GM13976 (cell line): ENCODE results near the gene CSNK1D.

Experiments
- DNase-seq: peaks from one replicate; pipeline ENCODE4 v3.0.0; 2012; ENCODE audit warnings: low spot score
- in situ Hi-C: fragments of 300-500 bp; cut with MboI; formaldehyde crosslinking; loops from one replicate; pipeline ENCODE4 v1.12.0; 2022; ENCODE audit warnings: low sequenced_read_pairs, mixed read lengths, inconsistent platforms; ENCODE audit not compliant: unreplicated experiment
- TF ChIP-seq, protein P1 (sequence below): IDR thresholded peaks from 2 replicates; pipeline ENCODE4 v1.5.1; 2012; ENCODE audit warnings: borderline replicate concordance, mild to moderate bottlenecking; ENCODE audit not compliant: insufficient read depth; ENCODE audit errors: extremely low read depth, missing control alignments, control extremely low read depth

Gene CSNK1D

DNA sequence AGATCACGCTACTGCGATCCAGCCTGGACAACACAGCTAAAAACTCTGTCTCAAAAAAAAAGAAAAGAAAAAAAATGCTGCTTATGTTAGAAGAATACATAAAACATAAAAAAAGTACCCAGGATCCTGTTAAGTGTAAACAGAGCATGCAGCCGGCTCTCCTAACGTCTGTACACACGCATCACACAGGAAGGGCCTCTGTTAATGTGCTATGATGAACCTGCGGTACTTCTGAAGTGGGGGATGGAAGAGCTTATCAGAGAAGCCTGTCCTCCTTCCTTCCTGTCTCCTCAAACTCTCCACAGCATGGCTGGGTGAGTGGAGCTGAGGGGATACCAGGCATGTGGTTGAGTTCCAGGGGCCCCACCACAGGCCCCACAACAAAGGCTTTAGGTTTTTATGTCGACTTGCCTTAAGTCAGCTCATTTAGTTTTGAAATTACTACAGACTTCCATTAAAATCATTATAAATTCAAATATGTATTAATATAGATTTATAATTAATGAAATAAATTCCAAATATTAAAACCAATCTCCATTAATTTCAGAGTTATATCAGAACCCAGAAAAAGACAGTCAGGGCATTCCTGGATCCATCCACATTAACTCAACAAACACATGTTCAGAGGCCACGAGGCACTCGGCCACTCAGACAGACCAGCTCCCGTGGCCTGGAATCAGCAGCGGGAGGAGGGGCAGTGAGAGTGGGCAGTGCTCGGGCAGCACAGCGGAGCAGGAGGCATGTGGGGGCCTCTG lies 72.6 kb downstream of the CSNK1D start:
- TF ChIP-seq, protein P1, sequence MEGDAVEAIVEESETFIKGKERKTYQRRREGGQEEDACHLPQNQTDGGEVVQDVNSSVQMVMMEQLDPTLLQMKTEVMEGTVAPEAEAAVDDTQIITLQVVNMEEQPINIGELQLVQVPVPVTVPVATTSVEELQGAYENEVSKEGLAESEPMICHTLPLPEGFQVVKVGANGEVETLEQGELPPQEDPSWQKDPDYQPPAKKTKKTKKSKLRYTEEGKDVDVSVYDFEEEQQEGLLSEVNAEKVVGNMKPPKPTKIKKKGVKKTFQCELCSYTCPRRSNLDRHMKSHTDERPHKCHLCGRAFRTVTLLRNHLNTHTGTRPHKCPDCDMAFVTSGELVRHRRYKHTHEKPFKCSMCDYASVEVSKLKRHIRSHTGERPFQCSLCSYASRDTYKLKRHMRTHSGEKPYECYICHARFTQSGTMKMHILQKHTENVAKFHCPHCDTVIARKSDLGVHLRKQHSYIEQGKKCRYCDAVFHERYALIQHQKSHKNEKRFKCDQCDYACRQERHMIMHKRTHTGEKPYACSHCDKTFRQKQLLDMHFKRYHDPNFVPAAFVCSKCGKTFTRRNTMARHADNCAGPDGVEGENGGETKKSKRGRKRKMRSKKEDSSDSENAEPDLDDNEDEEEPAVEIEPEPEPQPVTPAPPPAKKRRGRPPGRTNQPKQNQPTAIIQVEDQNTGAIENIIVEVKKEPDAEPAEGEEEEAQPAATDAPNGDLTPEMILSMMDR, result no peak
- no peak for DNase-seq
- in situ Hi-C loops, result no loop called here

DNA sequence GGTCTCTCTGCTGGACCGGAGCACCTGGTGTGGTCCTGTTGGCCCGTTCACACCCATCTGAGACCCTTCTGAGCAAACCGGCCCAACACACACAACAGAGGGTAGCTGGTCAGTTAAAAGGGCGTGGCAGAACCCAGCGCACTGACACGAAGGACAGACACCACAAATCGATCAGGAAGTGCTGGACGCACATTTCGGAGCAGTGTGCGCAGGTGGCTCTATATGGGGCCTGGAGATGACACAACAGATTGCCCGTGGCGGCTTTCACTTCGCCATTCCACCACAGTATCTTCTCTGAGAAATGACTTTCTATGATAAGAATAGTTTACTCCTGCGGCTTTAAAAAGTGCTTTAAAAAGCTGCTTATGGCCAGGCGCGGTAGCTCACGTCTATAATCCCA lies 73.4 kb downstream of the CSNK1D start:
- in situ Hi-C loops, result no loop called here
- TF ChIP-seq, protein P1, result no peak
- DNase-seq, result no peak

DNA sequence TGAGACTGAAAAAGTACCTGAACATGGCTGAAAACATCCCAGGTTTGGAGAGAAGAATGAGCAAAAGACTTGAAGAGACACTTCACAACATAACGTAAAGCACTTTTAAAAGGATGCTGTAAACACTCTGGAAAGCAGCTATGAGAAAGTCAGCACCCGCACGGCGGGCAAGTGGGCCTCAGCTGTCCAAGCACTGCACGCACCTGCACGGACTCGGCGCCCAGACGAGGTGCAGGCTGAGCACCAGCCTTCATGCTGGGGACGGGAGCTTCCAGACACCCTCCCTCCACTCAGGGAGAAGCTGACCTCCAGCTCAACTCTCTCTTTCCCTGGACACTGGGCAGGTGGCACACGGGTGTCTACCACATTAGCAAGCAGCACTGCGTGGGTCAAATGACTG lies 74.0 kb downstream of the CSNK1D start:
- DNase-seq, result no peak
- TF ChIP-seq, protein P1, result no peak
- in situ Hi-C loops, result no loop called here

DNA sequence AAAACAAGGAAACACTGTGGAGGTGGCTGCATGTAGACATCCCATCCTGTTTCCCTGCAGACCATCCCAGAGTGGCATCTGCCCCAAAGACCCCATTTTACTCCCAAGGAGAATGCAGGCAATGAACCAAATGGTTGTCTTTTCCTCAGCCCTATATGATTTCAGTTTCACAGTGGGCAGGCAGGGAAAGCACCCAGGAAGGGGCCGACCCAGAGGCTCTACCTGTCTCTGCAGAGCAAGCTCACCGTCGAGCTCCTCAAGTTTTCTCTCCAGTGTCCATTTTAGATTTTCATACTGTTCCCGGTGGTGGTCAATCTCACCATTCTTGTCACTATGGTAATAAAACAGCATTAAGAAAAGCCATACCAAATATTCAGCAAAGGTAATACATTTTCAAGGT lies 75.4 kb downstream of the CSNK1D start:
- in situ Hi-C loops, result no loop called here
- TF ChIP-seq, protein P1, result no peak
- no peak for DNase-seq

DNA sequence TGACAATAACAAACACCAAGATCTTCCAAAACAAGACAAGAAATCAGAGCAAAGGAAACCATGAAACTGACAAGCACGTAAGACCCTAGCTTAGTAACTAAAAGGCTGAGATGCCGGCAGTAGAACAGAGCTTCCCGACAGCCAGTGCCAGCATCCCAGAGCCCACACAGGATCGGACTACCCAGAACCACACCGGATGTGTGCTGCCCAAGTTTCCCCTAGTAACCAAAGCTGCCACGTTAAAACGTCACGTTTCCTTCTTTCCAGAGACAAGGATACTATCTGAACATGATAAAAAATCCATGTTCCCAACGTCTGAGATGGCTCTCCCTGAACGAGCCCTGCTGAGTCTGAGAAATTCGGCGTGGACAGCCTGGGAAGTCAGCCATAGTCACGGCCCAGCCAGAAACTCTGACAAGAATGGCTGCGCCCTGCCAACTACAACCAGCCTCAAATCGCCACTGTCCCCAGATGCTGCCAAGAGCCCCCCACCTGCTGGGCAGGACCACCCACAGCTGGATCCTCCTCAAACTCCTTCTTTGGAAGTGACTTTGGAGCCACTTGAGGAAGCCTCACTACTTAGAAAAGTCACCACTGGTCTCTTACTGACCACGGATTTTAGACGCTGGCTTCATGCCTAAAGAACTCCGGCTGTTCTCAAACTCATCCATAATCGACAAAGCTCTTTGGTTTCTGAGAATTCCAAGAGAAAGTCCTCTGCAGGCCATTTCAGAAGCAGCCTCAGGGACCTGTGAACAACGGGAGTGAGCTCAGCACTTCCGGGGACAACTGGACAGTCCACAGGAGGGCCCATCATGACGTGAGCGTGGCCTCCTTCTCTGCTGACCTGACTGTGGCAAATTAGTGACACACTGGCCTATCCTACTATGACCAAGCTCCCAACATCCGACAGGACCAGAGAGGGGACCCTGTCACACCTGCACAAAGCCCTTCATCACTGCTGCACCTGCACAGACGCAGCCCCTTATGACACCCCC lies 77.5 kb downstream of the CSNK1D start:
- TF ChIP-seq, protein P1, result no peak
- DNase-seq, result no peak
- in situ Hi-C loops, result no loop called here

DNA sequence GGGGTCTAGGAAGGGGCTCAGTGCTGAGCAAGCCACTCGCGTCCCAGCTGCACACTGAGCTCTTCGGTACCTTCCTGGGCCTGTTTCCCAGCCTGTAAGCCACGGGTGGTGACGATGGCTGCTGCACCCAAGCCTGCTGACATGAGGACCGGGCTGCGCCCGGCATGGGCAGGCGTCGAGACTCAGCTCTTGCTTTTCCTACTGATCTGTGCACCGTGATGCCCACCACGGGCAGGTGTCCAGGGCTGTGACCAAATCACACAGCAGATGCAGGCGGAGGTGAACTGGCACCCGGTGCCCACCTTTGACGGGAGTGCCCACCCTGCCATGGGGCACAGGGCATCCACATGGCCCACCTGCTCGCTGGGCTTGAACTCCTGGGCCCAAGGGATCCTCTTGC lies 78.7 kb downstream of the CSNK1D start:
- TF ChIP-seq, protein P1, result no peak
- in situ Hi-C loops, result no loop called here

More for the DNA sequence above, 78.7 kb downstream of the CSNK1D start:
- DNase-seq, result no peak
